ENCODE results near the gene ZNF552. TPM values are rescaled to one million over a fixed set of nuclear protein-coding genes. Genes with fewer than 3 reads are reported as not detected.
"Not testable (repeated sequence)": the region's sequence is repeated elsewhere in the genome, so short reads cannot be mapped to it uniquely, and the experiment has no call there.

The ZNF552 gene
- polyA plus RNA-seq, 3 donors, result 2.2 to 3.4 (median 3.0) TPM

DNA sequence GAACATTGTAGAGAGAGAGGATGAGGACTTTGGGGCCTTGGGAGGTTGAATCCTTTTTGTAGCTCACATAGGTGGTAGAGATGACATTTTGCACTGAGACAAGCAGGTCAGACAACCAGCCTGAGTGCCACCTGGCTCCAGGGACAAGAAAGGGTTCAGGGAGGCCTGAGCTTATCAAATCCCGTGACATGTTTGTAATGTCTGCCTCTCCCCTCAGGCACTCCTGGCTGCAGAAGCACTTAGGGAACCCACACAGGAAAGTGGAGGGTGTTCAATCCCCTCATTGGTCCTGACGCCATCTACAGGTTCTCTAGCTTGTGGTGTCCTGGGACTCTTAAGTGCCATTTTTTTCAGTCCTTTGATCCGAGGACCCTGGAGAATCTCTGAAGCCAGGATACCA, 6.4 kb upstream of the ZNF552 start:
- WGBS, 3 donors, result 24 to 85% (median 58%) methylated on average over 2 to 3 of the region's 3 CpGs
- H3K27ac ChIP-seq (ENCODE audit: low read depth, low read length), result not testable (repeated sequence)

DNA sequence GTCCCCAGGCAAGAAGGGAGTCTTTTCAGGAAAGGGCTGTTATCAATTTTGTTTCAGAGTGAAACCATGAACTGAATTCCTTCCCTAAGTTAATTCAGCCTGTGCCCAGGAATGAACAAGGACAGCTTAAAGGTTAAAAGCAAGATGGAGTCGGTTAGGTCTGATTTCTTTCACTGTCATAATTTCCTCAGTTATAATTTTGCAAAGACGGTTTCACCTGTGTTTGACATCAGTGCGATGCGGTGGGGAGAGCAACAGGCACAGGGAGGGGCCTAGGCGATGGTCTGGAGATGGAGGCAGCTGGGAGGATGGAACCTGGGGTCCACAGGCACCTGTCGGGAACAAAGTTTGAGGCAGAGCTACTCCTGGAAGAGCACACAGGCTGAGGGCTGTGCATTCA, 5.9 kb upstream of the ZNF552 start:
- H3K27ac ChIP-seq (ENCODE audit: low read depth, low read length), result no peak overlapping the region
- WGBS, 3 donors, result 39 to 76% (median 76%) methylated on average over 6 of the region's 6 CpGs

DNA sequence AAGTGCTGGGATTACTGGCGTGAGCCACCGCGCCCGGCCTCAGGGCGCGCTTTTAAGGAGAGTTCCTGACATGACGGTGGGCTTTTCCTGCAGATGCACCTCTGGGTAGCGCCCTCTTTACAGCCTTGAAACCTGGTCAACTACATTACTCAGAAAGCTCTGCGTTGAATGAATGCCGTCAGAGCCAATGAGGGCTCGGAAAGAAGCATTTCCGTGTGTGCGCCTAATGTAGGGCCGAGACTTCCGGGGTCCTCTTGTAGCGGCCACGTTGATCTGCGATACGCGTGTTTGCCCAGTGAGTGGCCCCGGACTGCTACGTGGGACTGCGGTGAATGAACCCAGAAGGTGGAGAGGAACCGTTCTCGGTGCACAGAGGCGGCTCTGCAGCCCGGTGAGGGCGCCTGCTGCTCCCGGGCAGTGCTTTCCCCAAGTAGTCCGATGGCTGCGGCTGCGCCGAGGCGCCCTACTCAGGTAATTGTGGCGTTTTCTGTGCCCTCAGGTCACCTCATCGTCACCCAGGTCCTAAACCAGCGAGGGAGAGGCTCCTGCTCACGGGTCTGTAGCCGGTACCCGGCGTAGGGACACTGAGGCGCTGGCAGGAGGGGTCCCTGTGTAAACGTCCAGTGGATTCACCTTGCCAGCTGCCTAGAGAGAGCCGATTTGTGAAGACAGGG, 4.9 kb upstream of the ZNF552 start:
- 0% methylated on average over 44 of the region's 44 CpGs for WGBS, 3 donors
- H3K27ac ChIP-seq (ENCODE audit: low read depth, low read length), result no peak overlapping the region

DNA sequence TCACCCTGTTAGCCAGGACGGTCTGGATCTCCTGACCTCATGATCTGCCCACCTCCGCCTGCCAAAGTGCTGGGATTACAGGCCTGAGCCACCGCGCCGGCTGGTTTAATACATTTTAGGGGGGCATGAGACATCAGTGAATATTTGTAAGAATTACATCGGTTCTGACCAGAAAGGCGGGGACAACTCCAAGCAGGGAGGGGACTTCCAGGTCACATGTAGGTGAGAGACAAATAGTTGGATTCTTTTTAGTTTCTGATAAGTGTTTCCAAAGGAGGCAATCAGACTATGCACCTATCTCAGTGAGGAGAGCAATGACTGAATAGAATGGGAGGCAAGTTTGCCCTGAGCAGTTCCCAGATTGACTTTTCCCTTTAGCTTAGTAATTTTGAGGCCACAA, 3.7 kb upstream of the ZNF552 start:
- 85 to 89% (median 88%) methylated on average over 7 of the region's 7 CpGs for WGBS, 3 donors
- H3K27ac ChIP-seq (ENCODE audit: low read depth, low read length), result no peak overlapping the region

DNA sequence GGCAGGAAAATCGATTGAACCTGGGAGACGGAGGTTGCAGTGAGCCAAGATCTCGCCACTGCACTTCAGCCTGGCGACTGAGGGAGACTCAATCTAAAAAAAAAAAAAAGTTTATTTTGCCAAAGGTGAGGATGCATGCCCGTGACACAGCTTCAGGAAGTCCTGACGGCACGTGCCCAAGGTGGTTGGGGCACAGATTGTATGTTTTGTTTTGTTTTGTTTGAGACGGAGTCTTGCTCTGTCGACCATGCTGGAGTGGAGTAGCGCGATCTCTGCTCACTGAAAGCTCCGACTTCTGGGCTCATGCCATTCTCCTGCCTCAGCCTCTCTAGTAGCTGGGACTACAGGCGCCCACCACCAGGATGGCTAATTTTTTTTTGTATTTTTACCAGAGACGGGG, 3.3 kb upstream of the ZNF552 start:
- H3K27ac ChIP-seq (ENCODE audit: low read depth, low read length), result no peak overlapping the region
- 92 to 96% (median 95%) methylated on average over 14 of the region's 14 CpGs for WGBS, 3 donors

DNA sequence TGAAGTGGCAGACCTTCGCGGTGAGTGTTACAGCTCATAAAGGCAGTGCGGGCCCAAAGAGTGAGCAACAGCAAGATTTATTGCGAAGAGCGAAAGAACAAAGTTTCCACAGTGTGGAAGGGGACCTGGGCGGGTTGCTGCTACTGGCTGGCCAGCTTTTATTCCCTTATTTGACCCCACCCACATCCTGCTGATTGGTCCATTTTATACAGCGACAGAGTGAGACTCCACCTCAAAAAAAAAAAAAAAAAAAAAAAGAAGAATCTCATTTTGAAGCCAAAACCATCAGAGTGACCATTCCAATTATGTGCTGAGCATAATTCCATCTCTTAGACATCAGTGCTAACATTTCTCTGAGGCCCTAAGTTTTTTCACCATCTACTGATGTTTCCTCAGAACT, 1.9 kb upstream of the ZNF552 start:
- 74 to 93% (median 85%) methylated on average over 7 of the region's 7 CpGs for WGBS, 3 donors
- H3K27ac ChIP-seq (ENCODE audit: low read depth, low read length), result no peak overlapping the region

DNA sequence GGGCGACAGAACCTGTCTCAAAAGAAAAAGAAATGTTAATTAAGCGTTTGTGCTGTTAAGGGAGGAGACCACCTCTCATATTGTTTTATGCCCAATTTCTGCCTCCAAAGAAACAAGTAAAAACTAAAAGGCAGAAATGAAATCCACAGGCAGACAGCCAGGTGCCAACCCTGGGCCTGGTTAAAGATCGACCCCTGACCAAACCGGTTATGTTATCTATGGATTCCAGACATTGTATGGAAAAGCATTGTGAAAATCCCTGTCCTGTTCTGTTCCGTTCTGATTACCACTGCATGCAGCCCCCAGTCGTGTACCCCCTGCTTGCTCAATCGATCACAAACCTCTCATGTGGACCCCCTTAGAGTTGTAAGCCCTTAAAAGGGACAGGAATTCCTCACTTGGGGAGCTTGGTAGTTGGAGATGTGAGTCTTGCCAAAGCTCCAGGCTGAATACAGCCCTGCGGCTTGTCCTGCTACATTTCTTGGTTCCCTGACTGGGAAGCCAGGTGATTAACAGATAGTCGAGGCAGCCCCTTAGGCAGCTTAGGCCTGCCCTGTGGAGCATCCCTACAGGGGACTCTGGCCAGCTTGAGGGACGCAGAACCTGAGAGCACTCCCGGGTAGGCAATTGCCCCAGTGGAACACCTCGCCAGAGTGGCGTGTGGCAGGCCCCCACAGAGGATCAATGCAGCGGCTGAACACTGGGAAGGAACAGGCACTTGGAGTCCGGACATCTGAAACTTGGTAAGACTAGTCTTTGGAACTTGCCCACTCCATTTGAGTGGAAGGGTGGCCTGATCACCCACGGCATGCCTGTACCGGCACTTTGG, 748 bp upstream of the ZNF552 start:
- 52 to 89% (median 86%) methylated on average over 17 of the region's 17 CpGs for WGBS, 3 donors
- H3K27ac ChIP-seq (ENCODE audit: low read depth, low read length), result no peak overlapping the region

DNA sequence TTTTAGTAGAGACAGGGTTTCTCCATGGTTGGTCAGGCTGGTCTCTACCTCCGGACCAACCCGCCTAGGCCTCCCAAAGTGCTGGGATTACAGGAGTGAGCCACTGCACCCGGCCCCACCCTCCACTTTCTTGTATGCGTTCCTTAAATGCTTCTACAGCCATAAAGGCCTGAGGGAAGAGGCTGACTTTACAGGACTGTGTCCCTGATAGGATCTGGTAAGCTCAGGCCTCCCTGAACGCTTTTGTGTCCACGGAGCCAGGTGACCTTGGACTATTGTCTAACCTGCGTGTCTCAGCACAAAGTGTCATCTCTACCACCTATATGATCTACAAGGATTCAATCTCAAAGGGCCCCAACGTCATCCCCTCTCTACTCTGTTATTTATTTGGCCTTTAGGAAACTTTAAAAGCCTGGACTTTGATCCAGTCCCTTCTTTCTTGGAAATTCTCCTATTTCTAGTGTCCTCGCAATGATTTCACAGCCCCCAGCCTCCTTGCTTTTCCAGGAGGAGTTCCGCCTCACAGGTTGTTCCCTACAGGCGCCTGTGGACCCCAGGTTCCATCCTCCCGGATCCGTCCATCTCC, 701 bp downstream of the ZNF552 start:
- WGBS, 3 donors, result 5 to 27% (median 22%) methylated on average over 11 to 13 of the region's 13 CpGs
- H3K27ac ChIP-seq (ENCODE audit: low read depth, low read length), result no peak overlapping the region

DNA sequence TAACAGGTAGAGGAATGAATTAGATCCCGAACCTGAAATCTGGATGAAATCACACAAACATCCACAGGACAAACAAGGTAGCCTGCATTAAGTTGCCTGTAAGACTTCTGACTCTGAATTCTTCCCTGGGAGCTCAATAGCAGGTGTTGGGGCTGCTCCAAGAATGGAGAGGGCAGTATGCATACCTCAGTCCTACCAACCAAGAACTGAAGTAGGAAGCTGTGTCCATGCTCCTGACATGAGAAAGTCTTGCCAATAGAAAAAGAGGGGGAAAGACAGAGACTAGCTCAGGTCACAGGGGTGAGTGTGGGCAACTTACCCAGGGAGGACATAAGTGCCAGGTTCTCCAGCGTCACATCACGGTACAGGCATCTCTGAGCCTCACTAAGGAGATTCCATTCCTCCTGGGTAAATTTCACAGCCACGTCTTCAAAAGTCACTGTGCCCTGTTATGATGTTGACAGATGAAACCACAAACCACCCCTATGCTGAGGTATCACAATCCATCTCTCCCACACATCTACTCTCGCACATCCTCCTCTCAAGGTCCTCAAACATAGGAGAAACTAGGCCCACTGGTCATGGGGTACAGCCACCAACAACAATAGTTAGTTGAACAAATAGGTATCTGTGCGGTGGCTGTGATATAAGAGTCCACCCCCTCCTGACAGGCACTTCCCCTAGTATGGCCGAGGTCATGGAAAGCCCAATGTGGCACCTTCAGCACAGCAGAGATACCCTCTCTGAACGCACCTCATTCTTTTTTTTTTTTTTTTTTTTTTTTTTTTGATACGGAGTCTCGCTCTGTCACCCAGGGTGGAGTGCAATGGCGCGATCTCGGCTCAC, 1.5 kb downstream of the ZNF552 start:
- 80 to 94% (median 90%) methylated on average over 9 to 13 of the region's 13 CpGs for WGBS, 3 donors
- not testable (repeated sequence) for H3K27ac ChIP-seq (ENCODE audit: low read depth, low read length)

DNA sequence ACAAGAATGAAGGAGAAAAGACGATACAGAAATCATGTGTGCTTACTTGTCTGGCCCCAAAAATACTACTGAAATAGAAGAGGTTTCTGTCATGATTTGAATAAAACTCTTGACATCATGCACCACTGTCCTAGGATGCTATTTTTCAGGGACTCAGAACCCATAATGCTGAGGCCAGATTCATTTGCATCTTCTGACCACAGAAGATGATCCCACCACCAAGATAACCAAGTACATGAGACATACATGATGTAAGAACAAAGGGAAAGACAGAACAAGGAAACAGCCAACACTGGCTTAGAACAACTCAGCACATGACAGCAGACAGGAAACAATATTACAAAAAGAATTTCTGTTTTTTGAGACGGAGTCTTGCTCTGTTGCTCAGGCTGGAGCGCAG, 2.5 kb downstream of the ZNF552 start:
- WGBS, 3 donors, result 63 to 92% (median 72%) methylated on average over 3 of the region's 3 CpGs

DNA sequence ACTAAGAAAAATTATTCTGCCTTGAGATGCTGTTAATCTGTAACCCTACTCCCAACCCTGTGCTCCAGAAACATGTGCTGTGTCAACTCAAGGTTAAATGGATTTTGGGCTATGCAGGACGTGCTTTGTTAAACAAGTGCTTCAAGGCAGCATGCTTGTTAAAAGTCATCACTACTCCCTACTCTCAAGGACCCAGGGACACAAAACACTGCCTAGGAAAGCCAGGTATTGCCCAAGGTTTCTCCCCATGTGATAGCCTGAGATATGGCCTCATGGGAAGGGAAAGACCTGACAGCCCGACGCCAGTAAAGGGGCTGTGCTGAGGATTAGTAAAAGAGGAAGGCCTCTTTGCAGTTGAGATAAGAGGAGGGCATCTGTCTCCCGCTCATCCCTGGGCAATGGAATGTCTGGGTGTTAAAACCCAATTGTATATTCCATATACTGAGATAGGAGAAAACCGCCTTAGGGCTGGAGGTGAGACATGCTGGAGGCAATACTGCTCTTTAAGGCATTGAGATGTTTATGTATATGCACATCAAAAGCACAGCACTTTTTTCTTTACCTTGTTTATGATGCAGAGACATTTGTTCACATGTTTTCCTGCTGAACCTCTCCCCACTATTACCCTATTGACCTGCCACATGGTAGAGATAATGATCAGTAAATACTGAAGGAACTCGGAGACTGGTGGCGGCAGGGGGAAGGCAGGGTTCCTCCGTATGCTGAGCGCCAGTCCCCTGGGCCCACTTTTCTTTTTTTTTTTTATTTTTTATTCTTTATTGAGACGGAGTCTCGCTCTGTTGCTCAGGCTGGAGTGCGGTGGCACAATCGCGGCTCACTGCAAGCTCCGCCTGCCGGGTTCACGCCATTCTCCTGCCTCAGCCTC, 4.1 kb downstream of the ZNF552 start:
- not testable (repeated sequence) for H3K27ac ChIP-seq (ENCODE audit: low read depth, low read length)
- 64 to 84% (median 81%) methylated on average over 17 of the region's 17 CpGs for WGBS, 3 donors

More for the DNA sequence above, 2.5 kb downstream of the ZNF552 start:
- H3K27ac ChIP-seq (ENCODE audit: low read depth, low read length), result no peak overlapping the region

DNA sequence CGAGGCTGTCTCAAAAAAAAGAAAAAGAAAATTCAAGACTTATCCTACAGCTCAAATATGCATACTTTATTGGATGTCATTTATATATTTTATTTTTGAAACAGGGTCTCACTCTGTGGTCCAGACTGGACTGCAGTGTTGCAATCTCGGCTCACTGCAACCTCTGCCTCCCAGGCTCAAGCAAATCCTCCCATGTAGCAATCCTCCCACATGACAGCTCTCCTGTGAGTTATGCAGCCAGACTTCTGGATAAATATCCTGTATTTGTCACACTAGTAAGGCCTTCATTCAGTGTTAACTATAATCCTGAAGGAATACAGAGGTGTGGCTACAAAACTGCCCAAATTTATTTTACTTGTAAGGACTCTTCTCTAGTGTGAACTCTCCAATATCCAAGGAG, 7.2 kb downstream of the ZNF552 start:
- WGBS, 3 donors, result 84 to 88% (median 86%) methylated on average over 2 of the region's 2 CpGs

DNA sequence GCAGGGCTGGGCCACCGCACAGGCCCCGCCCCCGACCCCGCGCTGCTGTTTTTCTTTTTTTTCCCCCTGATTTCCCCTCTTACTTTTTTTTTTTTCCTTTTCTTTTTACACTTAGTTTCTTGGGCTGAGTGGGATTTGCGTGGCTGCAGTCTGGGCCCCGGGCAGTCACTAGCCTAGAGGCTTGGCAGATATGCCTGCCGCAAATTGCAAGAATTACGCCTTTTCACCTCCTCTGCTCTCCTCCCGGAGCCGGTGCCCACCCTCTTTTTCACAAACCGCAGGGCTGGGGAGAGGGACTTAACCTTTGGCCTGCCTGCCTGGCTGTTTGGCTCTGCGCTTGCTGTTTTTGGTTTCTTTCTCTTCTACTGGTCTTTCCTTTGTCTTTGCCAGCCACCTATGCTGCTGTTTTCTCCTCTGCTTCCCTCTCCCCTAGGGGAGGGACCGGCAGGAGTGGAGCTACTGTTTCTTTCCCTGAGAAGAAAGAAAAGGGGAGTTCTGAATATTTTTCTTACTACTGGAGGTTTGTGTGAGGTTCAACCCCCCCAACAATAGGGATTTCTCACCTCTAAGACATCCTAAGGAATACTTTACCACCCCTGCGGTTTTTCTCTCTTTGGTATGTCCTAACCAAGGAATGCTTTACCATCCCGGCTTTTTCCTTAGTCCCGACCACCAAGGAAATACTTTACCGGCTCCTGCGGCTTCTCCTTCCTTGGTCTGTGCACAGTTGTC, 11.0 kb downstream of the ZNF552 start:
- 4 to 13% (median 9%) methylated on average over 19 of the region's 19 CpGs for WGBS, 3 donors
- no peak overlapping the region for H3K27ac ChIP-seq (ENCODE audit: low read depth, low read length)

More for the DNA sequence above, 7.2 kb downstream of the ZNF552 start:
- H3K27ac ChIP-seq (ENCODE audit: low read depth, low read length), result no peak overlapping the region

DNA sequence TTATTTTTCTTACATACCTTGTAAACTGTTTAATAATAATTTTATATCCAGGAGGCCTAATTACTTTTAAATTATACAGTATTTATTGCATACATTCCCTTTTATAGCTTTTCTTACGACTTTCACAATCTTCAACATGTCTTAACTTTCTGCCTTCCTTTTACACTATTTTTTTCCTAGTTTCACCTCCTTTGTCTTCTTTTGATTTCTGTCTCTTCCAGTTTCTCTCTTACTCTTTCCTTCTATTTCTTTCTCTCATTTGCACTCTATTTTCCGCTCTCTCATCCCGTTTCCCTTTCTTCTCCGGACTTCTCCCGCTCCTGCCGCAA, 11.5 kb downstream of the ZNF552 start:
- H3K27ac ChIP-seq (ENCODE audit: low read depth, low read length), result no peak overlapping the region
- 4 to 28% (median 13%) methylated on average over 6 of the region's 6 CpGs for WGBS, 3 donors

DNA sequence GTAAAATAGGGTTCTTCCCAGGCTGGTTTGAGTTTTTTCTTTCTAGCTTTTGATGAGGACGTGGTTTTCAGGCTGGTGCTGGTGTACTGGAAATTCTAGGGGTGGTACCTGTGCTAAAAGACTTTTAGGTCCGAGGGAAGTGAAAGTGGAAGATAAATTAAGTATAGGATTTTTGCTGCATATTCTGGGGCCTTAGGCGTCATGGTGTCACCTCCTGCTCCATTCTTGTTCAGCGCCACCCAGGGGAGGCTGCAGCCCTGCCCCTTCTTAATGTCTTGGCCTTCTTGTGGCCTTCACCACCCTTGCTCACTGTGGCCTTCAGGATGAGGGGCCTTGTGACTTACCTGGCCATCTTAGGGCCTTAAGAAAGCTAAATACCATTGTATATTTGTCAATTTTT, 12.4 kb downstream of the ZNF552 start:
- 89 to 92% (median 90%) methylated on average over 4 of the region's 4 CpGs for WGBS, 3 donors
- H3K27ac ChIP-seq (ENCODE audit: low read depth, low read length), result no peak overlapping the region

DNA sequence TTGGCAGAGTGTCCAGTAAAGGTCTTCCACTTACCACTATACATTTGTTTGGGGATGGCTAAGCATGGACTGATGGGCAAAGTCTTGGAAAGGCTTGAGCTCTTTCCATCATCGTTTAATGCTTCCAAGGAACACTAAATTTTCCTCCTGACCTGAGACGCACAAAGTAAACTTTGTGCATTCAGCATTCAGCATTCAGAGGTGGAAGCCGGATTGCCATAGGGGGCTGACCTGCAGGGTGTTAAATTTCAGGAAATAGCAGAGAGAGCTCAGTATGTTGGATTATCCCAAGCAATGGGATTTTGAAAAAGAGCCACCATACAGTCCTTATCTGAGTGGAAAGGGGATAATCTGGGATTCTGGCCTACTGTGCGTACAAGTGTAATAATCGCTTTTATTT, 14.0 kb downstream of the ZNF552 start:
- WGBS, 3 donors, result 62 to 89% (median 84%) methylated on average over 5 of the region's 5 CpGs
- no peak overlapping the region for H3K27ac ChIP-seq (ENCODE audit: low read depth, low read length)

DNA sequence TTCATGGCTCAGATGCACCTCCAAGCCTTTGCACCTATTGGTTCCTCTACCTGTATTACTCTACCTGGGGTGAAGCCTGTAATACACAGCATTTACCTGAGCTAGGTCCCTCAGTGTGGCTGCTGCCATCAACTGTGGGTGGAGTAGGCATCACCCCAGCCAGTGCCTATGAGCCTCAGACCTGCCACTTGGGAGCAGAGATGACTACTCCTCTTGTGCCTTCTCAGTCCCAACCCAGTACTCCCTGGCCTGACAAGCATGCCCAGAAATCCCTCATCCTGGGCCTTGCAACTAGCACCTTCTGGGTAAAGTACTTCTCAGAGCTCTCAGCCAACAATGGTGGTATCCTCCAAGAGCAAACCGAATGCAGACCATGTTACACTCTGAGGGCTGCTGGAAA, 18.1 kb downstream of the ZNF552 start:
- WGBS, 3 donors, result 89 to 95% (median 94%) methylated on average over 1 of the region's 1 CpG
- not testable (repeated sequence) for H3K27ac ChIP-seq (ENCODE audit: low read depth, low read length)

All from adipose tissue (tissue), 3 donors.